Esophagus squamous epithelium (tissue), 4 donors: ENCODE results near the gene RPL26.

ENCODE experiments used
- CTCF ChIP-seq, 6 experiments: fragments of 450-650 bp in 4 of 6; fragments of 200-600 bp in 2 of 6; sonication (generic) in 2 of 6; IDR thresholded peaks; one replicate each; pipeline ENCODE4 v1.5.1; 2016 to 2019; ENCODE audit warnings: antibody characterized with exemption in 6 of 6, mild to moderate bottlenecking in 4 of 6, moderate library complexity in 4 of 6
- POLR2A ChIP-seq, 4 donors: fragments of 450-650 bp; IDR thresholded peaks; one replicate each; pipeline ENCODE4 v1.6.1; 2017; ENCODE audit warnings: antibody characterized with exemption in 4 of 4, mild to moderate bottlenecking in 4 of 4, moderate library complexity in 3 of 4

GRCh38 chr17:8405499-8406016 lies 22.6 kb upstream of the RPL26 start:
- no peak for TF ChIP-seq CTCF (IDR thresholded peaks at IDR 0.05)
- no peak for TF ChIP-seq POLR2A (IDR thresholded peaks at IDR 0.05)
